Activated CD4-positive, alpha-beta T cell treated with anti-CD3 and anti-CD28 coated beads for 24 hours (primary cell): Measurements from ENCODE around the gene PPP1R9B.

Experiments used
- DNase-seq, 2 donors: peaks; one replicate each; pipeline ENCODE4 v3.0.0-alpha.2; 2020; ENCODE audit warnings: low read depth in 2 of 2

PPP1R9B gene

DNA sequence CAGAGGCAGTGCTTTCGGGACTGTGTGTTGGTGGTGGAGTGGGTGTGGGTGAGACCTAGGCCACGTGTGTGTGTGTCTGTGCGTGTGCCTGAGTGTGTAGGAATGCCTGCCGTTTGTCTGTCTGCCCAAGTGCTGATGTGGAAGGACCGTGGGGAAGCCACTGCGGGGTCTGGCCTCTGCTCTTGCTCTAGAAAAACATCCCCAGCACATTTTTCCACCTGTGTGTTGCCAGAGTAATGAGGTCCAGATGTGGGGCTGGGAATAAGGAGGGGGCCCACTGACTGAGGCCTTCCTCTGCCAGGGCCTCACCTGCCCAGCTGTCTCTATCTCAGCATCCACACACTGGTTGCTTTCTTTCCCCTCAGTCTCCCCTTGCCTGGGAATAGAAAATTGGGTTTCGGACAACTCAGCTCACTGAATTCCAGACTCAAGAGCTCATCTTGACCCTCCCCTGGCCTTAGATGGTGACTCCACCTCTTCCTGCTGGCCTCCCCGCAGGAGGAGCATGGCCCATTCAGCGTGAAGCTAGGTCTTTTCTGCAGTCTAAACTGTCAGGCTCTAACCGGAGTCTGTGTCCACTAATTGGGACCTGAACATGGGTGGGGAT, 23.0 kb upstream of the PPP1R9B start:
- DNase-seq, result no peak

DNA sequence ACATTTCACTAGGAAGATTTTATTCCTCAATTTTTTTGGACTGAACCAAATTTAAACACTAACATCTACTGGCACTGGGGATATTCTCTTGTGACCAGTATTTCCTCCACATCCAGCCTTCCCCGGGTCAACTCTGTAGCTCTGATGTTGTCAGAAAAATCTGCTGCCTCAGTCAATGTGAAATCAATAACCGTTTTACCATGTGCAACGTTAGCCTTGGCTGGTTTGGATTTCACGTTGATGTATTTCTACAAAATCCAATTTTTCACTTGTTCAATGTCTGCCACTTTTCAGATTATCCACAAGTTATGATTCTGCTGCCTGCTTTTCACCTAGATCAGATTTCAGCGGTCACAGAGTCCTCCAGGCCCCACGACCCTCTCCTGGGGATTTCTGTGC, 22.5 kb upstream of the PPP1R9B start:
- DNase-seq, result no peak

DNA sequence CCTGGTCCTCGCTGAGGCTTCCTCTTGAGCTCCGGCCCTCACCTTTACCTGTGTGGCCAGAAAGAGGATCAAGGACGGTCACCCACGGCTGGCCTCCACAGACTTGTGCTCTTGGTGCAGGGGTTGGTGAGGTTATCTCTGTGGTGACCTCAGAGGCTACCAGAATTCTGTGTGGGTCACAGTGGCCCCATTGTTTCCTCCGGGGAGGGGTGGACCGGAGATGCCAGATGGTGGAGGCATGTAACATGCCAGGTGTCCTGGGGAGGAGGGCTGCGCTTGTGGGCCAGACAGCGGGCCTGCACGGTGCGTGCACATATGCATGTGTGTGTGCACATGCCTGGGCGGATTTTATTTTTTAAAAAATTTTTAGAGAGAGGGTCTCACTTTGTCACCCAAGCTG, 21.7 kb upstream of the PPP1R9B start:
- no peak for DNase-seq

DNA sequence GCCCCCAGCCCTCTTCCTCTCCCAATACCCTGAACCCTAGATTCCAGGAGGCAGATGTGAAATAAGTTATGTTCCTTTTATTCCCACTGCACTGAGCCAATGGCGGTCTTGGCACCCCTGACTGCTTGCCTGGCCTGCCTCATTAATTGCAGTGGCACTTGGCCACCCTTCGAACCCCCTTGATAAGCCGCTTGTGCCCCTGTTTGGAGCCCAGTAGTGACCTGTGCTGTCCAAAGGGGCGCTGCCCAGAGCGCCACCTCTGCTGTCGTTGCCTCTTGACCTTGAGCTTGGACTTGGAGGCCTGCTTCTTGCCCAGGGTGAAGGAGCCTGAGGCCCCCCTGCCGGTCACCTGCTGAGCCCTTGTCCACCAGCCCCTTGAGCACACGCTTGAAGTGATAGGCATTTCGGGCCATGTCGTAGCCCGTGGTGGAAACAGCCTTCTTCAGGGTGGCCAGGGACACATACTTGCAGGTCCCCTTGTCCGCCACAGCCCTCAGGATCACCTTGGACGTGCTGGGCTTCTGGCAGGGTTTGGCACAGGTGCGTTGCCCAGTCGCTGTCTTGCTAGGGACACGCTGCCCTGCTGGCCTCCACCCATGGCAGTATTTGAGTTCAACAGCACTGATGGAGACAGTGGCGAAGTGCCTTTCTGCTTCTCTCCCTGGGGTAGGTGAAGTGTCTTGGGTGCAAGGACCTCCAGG, 21.0 kb upstream of the PPP1R9B start:
- no peak for DNase-seq

DNA sequence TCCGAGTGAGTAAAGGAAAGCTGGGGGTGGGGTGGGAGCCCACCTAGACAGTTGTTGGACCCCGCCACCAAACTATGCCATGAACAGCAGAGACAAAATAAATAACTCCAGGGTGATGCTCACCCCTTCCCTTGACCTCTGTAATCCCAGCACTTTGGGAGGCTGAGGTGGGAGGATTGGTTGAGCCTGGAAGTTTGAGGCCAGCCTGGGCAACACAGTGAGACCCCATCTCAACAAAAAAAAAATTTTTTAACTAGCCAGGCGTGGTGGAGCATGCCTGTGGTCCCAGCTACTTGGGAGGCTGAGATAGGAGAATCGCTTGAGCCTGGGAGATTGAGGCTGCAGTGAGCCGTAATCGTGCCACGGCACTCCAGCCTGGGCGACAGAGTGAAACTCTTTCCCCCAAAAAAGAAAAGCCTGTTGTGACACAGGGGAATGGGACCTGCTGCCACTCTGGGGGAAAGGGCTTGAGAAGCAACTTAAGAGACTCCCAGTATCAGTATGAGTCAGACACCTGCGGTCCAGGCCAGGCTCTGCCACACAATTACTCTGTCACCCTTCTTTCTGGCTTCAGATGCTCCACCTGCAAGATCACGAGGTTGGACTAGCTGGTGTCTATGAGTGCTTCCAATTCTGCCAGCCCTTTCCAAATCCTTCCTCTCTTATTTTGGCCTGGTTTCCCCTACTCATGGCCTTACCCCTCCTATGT, 20.3 kb upstream of the PPP1R9B start:
- no peak for DNase-seq

DNA sequence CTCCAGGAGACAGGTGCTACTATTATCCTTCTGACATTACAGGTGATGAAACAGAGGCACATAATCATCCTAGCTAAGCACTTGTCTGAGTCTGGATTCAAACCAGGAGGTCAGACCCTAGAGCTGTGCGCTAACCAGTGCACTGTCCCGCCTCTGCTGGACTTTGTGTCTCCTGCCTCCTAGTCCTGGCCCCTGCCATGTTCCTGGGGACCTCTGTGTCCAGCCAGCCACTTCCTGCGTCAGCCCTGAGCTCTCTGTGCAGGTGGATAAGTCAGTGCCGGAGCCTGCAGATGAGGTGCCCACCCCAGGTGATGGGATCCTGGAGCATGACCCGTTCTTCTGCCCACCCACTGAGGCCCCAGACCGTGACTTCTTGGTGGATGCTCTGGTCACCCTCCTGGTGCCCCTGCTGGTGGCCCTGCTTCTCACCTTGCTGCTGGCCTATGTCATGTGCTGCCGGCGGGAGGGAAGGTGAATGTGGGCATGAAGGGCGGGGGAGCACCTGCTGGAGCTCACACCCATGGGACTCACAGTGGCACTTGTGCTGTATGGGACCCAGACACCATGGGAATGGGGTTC, 19.5 kb upstream of the PPP1R9B start:
- no peak for DNase-seq

DNA sequence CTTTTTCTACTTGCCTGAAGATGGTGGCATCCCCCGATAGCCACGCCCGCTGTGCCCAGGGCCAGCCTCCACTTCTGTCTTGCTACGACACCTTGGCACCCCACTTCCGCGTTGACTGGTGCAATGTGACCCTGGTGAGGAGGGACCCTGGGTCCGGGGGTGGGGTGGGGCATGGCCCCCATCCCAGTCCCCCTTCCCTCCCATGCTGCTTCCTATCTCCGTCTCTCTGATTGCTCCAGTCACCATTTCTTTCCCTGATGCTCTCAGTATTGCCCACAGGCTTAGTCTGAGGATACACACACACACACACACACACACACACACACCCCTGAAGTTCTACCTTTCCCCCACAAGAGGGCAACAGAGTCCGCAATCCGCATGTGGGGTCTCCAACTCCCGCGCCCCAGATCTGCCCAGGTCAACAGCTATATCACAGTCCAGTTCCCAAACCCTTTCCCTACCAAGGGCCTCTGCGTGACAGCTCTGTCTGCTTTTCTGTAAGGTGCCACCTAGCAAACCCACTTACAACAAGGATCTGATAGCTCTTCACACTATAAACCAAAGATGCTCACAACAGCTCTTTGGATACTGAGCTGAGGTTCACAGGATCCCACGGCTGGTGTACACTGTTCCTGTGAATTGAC, 18.8 kb upstream of the PPP1R9B start:
- peak in 1 of 2 donors; percentile 47 for DNase-seq

DNA sequence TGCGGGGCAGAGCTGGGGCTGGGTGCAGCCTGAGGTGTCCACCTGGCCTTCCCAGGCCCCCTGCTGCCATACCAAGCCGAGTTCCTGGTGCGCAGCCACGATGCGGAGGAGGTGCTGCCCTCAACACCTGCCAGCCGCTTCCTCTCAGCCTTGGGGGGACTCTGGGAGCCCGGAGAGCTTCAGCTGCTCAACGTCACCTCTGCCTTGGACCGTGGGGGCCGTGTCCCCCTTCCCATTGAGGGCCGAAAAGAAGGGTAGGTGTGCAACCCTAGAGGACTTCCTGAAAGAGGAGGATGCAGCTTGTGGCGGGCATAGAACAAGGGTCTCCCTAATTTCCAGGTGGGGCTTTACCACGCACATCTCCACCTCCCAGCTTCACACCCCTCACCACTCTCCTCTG, 17.8 kb upstream of the PPP1R9B start:
- DNase-seq, result no peak

DNA sequence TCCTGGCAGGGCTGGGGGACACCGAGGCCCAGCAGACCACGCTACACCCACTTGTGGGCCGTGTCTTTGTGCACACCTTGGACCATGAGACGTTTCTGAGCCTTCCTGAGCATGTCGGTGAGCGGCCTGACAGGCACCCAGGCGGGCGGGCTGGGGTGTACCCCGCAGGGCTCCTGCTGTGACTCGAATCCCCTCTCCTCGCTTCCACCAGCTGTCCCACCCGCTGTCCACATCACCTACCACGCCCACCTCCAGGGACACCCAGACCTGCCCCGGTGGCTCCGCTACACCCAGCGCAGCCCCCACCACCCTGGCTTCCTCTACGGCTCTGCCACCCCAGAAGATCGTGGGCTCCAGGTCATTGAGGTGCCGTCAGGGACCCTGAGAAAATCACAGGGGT, 16.9 kb upstream of the PPP1R9B start:
- no peak for DNase-seq

DNA sequence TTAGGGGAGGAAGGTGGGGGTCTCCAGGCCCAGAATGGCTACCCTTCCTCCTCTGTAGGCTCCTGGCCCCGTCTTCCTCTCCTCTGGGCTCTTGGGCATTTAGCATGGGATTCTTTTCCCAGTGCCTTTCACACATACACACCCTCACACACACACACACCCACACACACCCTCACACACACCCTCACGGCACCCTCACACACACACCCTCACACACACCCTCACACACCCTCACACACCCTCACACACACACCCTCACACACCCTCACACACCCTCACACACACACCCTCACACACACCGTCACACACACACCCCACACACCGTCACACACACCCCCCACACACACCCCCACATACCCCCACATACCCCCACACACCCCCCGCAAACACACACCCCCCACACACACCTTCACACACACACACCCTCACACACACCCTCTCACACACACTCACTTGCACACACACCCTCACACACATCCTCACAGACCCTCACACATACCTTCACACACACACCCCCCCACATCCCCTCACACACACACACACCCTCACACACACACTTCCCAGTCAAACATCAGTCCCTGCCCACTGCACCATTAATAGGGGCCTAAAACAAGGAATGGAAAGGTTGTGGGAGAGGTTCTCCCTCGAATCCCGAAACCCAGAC, 16.2 kb upstream of the PPP1R9B start:
- DNase-seq, result no peak

DNA sequence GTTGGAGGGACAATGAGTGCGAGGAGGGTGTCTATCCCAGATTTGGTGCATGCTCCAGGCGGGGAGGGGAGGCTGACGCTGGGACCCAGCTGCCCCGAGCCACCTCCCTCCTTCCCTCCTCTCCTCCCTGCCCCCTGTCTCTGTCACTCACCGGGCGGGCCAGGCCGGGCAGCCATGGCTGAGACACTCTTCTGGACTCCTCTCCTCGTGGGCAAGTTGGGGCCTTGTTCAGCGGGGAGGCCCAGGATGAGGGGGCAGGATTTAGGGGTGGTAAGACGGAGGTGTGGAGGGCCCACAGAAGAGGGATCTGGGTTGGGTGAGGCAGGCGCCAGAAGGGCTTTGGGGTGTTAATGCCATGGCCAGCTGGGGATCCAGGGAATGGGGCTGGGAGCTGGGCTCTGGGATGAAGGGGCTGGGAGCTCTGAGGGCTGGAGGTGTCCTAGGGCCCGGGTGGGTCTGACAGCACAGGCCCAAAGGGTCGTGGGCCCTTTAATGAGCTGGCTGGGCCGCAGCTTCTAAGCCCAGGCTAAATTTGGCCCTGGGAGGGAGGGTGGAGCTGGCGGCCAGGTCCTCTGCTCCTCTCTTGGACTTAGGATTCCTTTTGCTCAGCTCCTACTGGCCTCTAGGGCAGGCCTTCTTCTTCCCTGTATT, 15.5 kb upstream of the PPP1R9B start, which contains the start of gene SGCA:
Gene SGCA (plus strand): TSS at position 139 of the 651 bp plus-strand sequence. CDS start 36 bp downstream, at position 175.
- no peak for DNase-seq

DNA sequence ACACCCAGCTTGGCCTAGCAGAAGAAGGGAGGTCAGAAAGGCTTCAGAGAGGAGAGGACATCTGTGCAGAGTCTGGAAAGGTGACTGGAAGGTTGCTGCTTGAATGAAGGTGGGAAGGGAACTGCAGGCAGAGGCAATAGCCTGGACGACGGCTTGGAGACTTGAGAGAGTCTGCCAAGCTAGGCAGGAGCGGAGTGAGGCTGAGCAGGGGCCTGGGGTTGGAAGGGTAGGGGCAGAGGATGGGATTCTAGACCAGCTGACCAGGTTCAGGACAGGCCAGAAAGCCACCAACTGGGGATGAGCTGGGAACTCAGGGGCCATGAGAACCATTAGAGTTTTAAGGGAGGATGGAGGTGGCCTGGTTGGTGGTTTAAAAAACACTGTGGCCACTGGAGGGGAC, 15.0 kb upstream of the PPP1R9B start:
- DNase-seq, result no peak

DNA sequence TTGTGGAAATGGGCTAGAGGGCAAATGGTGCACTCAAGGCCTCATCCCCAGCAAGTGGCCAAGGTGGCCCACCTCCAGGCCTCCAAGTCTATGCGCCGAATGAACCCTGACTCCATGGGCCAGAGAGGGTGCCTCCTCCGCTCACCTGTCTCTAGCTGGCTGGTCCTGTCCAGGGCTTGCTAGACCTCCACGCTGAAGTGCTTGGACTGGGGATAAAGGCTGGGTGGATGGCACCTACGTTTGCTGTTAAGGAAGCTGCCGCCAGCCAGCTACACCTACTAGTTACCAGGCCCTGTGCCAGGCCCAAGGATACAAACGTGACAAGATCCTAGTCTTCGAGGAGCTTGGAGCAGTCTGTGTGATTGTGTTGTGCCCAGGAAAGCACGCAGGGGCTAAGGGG, 14.6 kb upstream of the PPP1R9B start:
- DNase-seq, result no peak

DNA sequence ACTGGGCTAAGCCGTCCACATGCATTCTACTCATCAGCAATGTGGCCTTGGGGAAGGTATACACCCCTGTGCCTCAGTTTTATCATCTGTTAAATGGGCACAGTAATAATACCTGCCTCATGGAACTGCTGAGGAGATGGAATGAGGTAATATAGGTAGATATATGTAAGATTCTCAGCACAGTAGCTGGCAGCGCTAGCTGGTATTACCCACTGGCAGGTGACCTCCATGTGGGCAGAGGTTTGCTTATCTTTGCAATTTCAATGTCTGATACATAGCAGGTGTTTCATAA, 14.2 kb upstream of the PPP1R9B start:
- no peak for DNase-seq

DNA sequence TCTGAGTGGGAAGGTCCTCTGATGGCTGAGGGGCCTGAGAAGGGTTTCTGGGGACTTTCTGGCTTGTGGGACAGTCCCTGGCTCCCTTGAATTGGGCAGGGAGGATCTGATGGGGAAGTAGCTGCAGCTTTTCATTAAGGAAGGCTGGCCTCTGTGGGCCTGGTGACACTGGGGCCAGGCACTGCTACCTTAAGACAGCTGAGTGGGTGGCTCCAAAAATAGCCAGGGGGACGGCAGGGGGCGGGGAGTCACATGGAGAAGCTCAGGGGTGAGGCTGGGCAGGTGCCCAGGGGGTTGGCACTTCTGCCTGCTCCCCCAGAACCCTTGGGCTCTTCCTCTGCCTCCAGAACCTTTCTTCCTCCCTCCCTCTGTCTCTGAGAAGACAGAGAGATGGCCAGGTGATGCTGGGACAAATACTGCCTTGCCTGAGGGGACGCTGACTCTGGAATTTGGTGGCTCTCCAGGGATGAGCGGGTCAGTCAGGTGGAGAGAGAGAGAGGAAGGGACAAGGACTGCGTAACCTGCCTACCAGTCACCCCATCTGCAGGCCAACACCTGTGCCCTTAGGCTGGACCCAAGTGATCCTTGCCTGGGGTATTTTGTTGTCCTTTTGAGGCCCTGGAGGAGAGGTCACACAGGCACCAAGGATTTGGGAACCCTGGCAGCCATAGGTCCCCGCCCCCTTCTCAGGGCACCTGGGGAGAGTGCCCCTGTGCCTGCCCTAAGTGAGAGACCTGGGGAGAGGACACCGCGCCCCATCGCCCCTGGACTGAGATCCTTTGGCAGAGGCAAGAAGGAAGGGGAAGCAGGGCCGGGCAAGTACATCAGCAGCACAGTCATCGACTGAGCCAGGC, 13.6 kb upstream of the PPP1R9B start:
- DNase-seq, result no peak

DNA sequence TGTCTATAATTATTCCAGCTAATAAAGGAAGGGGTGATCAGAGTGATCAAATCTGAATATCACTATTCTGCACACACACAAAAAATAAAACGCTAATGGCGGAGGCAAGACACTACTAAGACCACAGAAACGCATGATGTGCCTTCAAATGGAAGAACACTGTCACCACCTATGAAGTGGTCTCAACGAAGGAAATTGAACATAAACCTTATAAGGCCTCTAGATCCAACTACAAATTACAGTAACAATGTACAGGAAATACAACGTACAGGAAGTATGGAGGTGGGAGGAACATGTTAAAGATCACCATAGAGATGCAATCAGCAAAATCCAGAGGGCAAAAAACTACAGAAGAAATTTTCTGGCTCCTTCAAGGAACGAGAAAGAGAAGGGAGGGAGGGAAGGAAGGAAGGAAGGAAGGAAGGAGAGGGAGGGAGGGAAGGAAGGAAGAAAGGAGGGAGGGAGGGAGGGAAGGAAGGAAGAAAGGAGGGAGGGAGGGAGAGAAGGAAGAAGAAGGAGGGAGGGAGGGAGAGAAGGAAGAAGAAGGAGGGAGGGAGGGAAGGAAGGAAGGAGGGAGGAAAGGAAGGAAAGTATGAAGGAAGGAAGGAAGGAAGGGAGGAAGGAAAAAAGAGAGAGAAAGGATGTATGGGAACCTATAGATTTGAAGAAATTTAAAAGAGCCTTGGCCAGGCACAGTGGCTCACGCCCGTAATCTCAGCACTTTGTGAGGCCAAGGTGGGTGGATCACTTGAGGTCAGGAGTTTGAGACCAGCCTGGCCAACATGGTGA, 12.2 kb upstream of the PPP1R9B start:
- no peak for DNase-seq

DNA sequence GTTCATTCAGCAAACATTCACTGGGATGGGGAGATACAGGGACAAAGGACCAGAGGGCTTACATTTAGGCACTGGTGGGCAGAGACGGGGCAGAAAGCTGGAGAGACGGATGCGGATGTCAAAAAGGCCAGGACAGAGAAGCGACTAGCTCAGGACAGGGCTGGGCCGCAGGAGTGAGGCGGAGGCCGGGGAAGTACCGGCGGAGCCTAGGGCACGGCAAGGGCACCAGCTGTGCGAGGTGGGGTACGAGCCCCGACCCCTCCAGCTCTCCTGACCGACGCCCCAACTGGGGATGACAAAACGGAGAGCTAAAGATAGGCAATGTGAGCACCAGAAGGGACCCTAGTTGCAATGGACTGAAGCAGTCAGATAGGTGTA, 11.4 kb upstream of the PPP1R9B start:
- DNase-seq, result no peak

DNA sequence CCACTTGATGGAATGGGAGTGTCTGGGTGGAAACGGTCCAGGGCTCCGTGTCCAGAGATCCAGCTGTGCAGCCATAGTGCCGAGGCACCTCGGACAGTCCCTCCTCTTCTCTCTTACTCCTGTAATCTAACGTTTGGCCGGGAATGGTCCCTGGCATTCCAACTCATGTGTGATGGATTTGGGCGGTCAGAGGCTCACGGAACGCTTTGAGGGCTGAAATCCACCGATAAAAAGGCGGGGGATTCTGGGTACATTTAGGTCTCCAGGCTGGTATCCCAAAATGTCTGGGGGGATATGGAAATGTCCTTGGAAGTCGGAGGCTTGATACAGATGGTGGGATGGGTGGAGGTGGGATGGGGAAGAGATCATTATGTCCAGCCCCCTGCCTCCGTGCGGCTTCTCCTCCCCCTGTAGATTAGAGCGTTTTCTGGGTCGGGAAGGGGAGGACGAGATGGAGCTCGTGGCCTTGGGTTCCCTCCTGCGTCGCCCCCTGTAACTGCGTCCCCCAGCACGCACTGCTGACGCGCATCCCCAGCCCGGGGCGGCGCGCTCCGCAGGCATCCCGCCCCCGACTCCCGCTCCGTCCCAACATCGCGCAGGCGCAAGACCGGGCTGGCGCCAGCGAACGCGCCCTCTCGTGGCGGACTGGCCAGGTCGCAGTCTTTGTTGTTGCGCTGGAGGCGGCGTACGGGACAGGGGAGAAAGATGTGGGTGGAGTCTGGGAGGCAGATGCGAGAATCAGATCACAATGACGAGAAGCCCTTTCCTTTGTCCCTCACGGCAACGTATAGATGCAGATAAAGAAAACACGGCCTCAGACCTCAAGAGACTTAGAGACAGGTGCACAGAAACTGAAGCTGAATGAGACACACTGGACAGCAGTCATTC, 10.8 kb upstream of the PPP1R9B start:
- peak; percentile 94 to 95 for DNase-seq

DNA sequence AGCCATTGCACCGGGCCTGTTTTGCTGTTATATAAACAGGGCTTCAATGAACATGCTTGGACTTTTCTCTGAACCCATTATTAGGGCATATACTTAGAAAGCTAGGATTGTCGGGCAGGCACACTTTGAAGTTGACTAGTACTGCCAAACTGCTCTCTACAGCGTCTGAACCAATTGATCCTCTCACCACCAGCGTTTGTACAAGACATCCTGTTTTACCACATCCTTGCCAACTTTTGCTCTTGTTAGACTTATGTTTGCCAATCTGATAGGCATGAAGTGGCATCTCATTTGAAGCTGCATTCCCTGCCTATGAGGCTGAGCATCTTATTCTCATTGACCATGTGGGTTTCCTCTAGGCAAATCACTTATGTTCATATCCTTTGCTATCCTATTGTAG, 7.4 kb upstream of the PPP1R9B start:
- DNase-seq, result no peak
